Peyer's patch (tissue), 4 donors: ENCODE measurements around the gene SLFN12L. TPM values are rescaled to one million over a fixed set of nuclear protein-coding genes. Genes with fewer than 3 reads are reported as not detected.
"Not testable (repeated sequence)": the region's sequence is repeated elsewhere in the genome, so short reads cannot be mapped to it uniquely, and the experiment has no call there.

ENCODE experiments used
- DNase-seq, 3 donors: peaks; one replicate each; pipeline ENCODE4 v3.0.0-alpha.2; 2017 to 2019
- H3K27ac ChIP-seq, 4 donors: fragments of 200-600 bp; sonication (generic); one replicate each; pipeline ENCODE4 v1.5.1; 2016 to 2019
- H3K27me3 ChIP-seq, 2 donors: fragments of 200-600 bp; sonication (generic); one replicate each; pipeline ENCODE4 v1.5.1; 2019
- H3K36me3 ChIP-seq, 3 donors: fragments of 200-600 bp; sonication (generic); one replicate each; pipeline ENCODE4 v1.5.1; 2016 to 2019
- H3K4me1 ChIP-seq, 4 donors: fragments of 200-600 bp; sonication (generic); one replicate each; pipeline ENCODE4 v1.5.1; 2016 to 2019
- H3K4me3 ChIP-seq, 4 donors: fragments of 200-600 bp; sonication (generic); 1 replicate in 3 of 4; 2 replicates in 1 of 4; pipeline ENCODE4 v1.5.1; 2016 to 2019; ENCODE audit warnings: mild to moderate bottlenecking in 1 of 4
- H3K9me3 ChIP-seq, 4 donors: fragments of 200-600 bp; sonication (generic); one replicate each; pipeline ENCODE4 v1.5.1; 2016 to 2019; ENCODE audit warnings: mild to moderate bottlenecking in 1 of 4
- POLR2A ChIP-seq, 2 donors: fragments of 450-650 bp; IDR thresholded peaks; one replicate each; pipeline ENCODE4 v1.5.1; 2017; ENCODE audit warnings: antibody characterized with exemption in 2 of 2, mild to moderate bottlenecking in 2 of 2, moderate library complexity in 2 of 2
- total RNA-seq, 4 donors: library from RNA; depleted of rRNA; stranded (reverse); fragments of >200 nt; gene quantifications; one replicate each; pipeline ENCODE4 v1.1.0, GENCODE V29; 2016
- TF ChIP-seq, protein P1 (sequence below), 6 experiments: fragments of 450-650 bp in 4 of 6; fragments of 200-600 bp in 2 of 6; sonication (generic) in 1 of 6; IDR thresholded peaks; one replicate each; pipeline ENCODE4 v1.5.1; 2017 to 2019; ENCODE audit warnings: antibody characterized with exemption in 6 of 6, mild to moderate bottlenecking in 3 of 6, moderate library complexity in 1 of 6

SLFN12L gene
- total RNA-seq, 4 donors from 2014 or later, result 5.3 to 17.3 (median 5.6) TPM

DNA sequence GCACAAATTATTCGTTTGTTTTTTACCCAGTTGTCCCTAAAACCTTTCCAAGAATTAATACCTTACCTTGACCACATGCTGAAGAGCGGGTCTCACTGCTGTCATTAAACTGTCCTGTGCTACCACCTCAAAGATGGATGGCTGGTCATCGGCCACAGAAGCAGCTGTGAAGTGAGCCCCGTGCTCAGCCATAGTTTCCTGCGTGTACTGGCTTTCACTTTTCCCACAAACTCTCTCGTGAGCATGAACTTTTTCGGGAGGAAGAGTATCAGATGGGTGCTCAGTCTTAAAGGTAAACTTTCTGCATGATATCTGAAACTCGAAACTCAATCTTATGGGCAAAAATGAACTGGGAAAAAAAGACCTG is 40.3 kb upstream of the SLFN12L start:
- DNase-seq, result no peak
- H3K4me1 ChIP-seq, result peaks cover 0 to 10% (median 2%) of the 10 kb centered on the region in 4 donors

DNA sequence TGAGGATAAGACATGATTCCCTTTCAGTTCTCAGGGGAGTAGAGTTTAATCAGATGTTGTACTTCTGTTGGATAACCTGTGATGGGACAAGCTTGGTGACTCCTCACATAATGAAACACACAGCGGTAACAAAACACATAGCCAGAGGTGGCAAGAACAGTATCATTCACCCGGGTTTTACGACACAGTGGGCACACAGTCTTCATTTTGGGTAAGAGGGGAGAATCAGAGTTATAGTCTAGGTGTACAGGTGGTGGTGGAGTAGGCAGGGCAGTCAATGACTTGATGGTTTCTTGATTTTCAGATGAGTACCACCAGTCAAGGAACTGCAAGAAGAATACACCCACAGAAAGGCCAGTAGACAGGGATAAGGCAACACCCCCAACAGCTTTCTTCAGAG is 38.3 kb upstream of the SLFN12L start:
- H3K36me3 ChIP-seq, result peaks cover 0 to 18% (median 0%) of the 10 kb centered on the region in 3 donors
- H3K4me3 ChIP-seq, result no peak overlapping the region
- no peaks in the 10 kb centered on the region for H3K9me3 ChIP-seq
- no peak overlapping the region for H3K27ac ChIP-seq
- TF ChIP-seq, protein P1, sequence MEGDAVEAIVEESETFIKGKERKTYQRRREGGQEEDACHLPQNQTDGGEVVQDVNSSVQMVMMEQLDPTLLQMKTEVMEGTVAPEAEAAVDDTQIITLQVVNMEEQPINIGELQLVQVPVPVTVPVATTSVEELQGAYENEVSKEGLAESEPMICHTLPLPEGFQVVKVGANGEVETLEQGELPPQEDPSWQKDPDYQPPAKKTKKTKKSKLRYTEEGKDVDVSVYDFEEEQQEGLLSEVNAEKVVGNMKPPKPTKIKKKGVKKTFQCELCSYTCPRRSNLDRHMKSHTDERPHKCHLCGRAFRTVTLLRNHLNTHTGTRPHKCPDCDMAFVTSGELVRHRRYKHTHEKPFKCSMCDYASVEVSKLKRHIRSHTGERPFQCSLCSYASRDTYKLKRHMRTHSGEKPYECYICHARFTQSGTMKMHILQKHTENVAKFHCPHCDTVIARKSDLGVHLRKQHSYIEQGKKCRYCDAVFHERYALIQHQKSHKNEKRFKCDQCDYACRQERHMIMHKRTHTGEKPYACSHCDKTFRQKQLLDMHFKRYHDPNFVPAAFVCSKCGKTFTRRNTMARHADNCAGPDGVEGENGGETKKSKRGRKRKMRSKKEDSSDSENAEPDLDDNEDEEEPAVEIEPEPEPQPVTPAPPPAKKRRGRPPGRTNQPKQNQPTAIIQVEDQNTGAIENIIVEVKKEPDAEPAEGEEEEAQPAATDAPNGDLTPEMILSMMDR (IDR thresholded peaks at IDR 0.05), result no peak
- no peak for TF ChIP-seq POLR2A (IDR thresholded peaks at IDR 0.05)
- no peak for DNase-seq
- peaks cover 0 to 10% (median 2%) of the 10 kb centered on the region in 4 donors for H3K4me1 ChIP-seq
- no peaks in the 10 kb centered on the region for H3K27me3 ChIP-seq

More for the DNA sequence above, 40.3 kb upstream of the SLFN12L start:
- peaks cover 0 to 18% (median 0%) of the 10 kb centered on the region in 3 donors for H3K36me3 ChIP-seq
- no peaks in the 10 kb centered on the region for H3K27me3 ChIP-seq
- H3K9me3 ChIP-seq, result no peaks in the 10 kb centered on the region
- peak overlapping the region; percentile 58 to 73 (median 64) for H3K4me3 ChIP-seq
- TF ChIP-seq POLR2A (IDR thresholded peaks at IDR 0.05), result no peak
- peak overlapping the region; percentile 86 to 90 (median 88) for H3K27ac ChIP-seq

DNA sequence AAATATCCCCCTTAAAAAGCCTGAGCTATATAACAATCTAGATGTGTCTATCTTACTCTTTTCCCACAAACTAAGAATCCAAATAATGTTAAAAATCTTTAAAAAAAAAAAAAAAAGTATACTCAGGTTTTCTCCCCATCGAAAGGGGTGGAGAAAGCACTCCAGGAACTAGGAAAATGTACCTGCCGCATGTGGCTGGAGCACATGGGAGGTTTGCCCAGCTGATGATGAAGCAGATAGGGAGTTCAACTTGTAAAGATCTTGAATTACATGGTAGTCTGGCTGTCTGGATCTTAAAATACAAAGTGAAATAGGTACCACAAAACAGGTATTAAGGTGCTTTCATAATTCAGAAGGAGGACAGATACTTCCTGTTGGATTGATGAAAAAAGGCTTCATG is 31.9 kb upstream of the SLFN12L start:
- no peak for DNase-seq
- TF ChIP-seq POLR2A (IDR thresholded peaks at IDR 0.05), result no peak
- TF ChIP-seq, protein P1 (IDR thresholded peaks at IDR 0.05), result no peak
- H3K4me1 ChIP-seq, result peaks cover 0 to 21% (median 5%) of the 10 kb centered on the region in 4 donors
- H3K27me3 ChIP-seq, result no peaks in the 10 kb centered on the region
- peak overlapping the region in 1 of 4 donors; percentile 73 for H3K4me3 ChIP-seq
- H3K9me3 ChIP-seq, result no peaks in the 10 kb centered on the region
- no peak overlapping the region for H3K27ac ChIP-seq
- H3K36me3 ChIP-seq, result peaks cover 0 to 6% (median 0%) of the 10 kb centered on the region in 3 donors

DNA sequence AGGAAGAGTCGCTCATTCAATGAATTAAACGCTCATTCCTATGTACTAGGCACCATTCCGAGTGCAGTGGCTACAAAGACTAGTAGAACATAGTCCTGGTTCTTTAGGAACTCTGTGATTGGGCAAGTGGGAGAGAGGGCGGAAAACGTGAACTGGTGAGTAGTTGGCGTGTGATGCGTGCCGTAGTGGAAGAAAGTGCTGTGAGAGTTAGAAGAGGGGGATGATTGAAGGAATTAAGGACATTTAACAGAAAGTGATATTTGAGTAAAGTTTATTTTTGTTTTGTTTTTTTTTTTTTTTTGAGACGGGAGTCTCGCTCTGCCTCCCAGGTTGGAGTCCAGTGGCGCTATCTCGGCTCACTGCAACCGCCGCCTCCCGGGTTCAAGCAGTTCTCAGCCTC is 31.1 kb upstream of the SLFN12L start:
- no peaks in the 10 kb centered on the region for H3K9me3 ChIP-seq
- TF ChIP-seq, protein P1 (IDR thresholded peaks at IDR 0.05), result no peak
- no peak for TF ChIP-seq POLR2A (IDR thresholded peaks at IDR 0.05)
- peaks cover 0 to 21% (median 5%) of the 10 kb centered on the region in 4 donors for H3K4me1 ChIP-seq
- peak overlapping the region; percentile 81 to 85 (median 82) for H3K27ac ChIP-seq
- no peaks in the 10 kb centered on the region for H3K27me3 ChIP-seq
- DNase-seq, result peak in 2 of 3 donors; percentile 25 to 56
- H3K36me3 ChIP-seq, result no peaks in the 10 kb centered on the region
- peak overlapping the region; percentile 69 to 79 (median 74) for H3K4me3 ChIP-seq

DNA sequence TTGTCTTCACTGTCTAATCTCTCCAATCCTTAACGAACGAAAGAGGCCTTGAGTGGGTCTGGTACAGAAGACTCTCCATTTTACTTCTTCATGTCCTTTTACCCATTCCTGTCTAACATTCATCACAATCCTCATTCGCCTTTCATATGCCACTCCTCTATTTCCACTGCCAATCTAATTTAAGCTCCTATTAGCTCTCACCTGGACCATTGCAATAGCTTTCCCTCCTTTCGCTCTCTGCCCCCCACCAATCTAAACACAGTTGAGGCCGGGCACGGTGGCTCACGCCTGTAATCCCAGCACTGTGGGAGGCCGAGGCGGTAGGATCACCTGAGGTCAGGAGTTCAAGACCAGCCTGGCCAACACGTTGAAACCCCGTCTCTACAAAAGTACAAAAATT is 29.5 kb upstream of the SLFN12L start:
- Histone ChIP-seq H3K36me3 (no peaks in the 10 kb centered on the region), H3K4me1 (peaks cover 0 to 21% (median 5%) of the 10 kb centered on the region in 4 donors), H3K27ac (no peak overlapping the region), H3K9me3 (no peaks in the 10 kb centered on the region), H3K4me3 (peak overlapping the region in 2 of 4 donors; percentile 73 to 79), H3K27me3 (no peaks in the 10 kb centered on the region)
- no peak for DNase-seq
- TF ChIP-seq, protein P1 (IDR thresholded peaks at IDR 0.05), result no peak
- no peak for TF ChIP-seq POLR2A (IDR thresholded peaks at IDR 0.05)

DNA sequence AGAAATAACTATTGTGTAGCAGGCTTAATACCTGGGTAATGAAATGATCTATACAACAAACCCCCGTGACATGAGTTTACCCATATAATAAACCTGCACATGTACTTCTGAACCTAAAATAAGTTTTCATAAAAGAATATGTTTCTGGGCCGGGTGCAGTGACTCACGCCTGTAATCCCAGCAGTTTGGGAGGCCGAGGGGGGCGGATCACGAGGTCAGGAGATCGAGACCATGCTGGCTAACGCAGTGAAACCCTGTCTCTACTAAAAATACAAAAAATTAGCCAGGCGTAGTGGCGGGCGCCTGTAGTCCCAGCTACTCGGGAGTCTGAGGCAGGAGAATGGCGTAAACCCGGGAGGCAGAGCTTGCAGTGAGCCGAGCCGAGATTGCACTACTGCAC is 25.7 kb upstream of the SLFN12L start:
- DNase-seq, H3K9me3 ChIP-seq, H3K4me1 ChIP-seq, H3K27me3 ChIP-seq, H3K36me3 ChIP-seq, H3K4me3 ChIP-seq, H3K27ac ChIP-seq: not testable (repeated sequence)

DNA sequence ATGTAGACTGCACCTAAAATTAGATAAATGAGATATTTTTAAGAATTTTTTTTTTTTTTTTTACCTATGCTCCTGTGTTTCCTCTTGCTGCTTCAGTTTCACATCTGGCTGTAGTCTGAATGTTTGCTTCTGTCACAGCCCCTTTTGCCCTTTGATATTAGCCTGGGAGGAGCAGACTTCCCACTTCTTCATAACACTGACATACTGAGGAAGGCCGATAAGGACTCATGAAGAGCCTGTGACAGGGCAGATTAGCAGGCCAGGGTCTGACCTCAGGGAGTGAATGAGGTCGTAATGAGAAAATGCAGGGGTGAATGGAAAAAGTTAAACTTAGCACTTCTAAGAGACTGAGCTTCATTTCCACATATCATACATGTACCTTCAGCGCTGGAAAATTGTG is 23.2 kb upstream of the SLFN12L start, which contains the start of gene SLFN14:
Gene SLFN14 (minus strand): TSS at position 117 of the 400 bp plus-strand sequence. CDS start 2,757 bp downstream, outside the sequence.
- TF ChIP-seq, protein P1 (IDR thresholded peaks at IDR 0.05), result no peak
- TF ChIP-seq POLR2A (IDR thresholded peaks at IDR 0.05), result no peak
- no peaks in the 10 kb centered on the region for H3K27me3 ChIP-seq
- peaks cover 0 to 4% (median 0%) of the 10 kb centered on the region in 4 donors for H3K4me1 ChIP-seq
- H3K4me3 ChIP-seq, result no peak within 1 kb of the TSS
- DNase-seq, result no peak
- H3K27ac ChIP-seq, result no peak within 1 kb of the TSS
- no peaks in the 10 kb centered on the region for H3K9me3 ChIP-seq
- no peaks in the 10 kb centered on the region for H3K36me3 ChIP-seq
